Neural progenitor cell (in vitro differentiated cells): Measurements from ENCODE around the gene CDK4. TPM values are rescaled to one million over a fixed set of nuclear protein-coding genes. Genes with fewer than 3 reads are reported as not detected.

ENCODE experiments used
- DNase-seq: peaks from one replicate; pipeline ENCODE4 v3.0.0-alpha.2; 2016; ENCODE audit warnings: low spot score
- H2AFZ ChIP-seq: fragments of 200-600 bp; sonication (generic); replicated peaks from 2 replicates; pipeline ENCODE4 v1.6.1; 2016; ENCODE audit warnings: antibody characterized with exemption
- H3F3A ChIP-seq: fragments of 200-600 bp; sonication (generic); 2 replicates; pipeline ENCODE4 v1.6.1; 2016; ENCODE audit warnings: antibody characterized with exemption, low read depth
- H3K27ac ChIP-seq: fragments of 200-600 bp; sonication (generic); 2 replicates; pipeline ENCODE4 v1.5.1; 2016; ENCODE audit warnings: mild to moderate bottlenecking
- H3K27me3 ChIP-seq: fragments of 200-600 bp; sonication (generic); 2 replicates; pipeline ENCODE4 v1.6.1; 2016; ENCODE audit warnings: mild to moderate bottlenecking, moderate library complexity
- H3K36me3 ChIP-seq: fragments of 200-600 bp; sonication (generic); 2 replicates; pipeline ENCODE4 v1.5.1; 2016
- H3K4me1 ChIP-seq: fragments of 200-600 bp; sonication (generic); 2 replicates; pipeline ENCODE4 v1.6.1; 2016; ENCODE audit warnings: mixed run types
- H3K4me2 ChIP-seq: fragments of 200-600 bp; sonication (generic); 2 replicates; pipeline ENCODE4 v1.6.1; 2016
- H3K4me3 ChIP-seq: fragments of 200-600 bp; sonication (generic); 2 replicates; pipeline ENCODE4 v1.5.1; 2016
- H3K79me2 ChIP-seq: fragments of 200-600 bp; sonication (generic); 2 replicates; pipeline ENCODE4 v1.6.1; 2016; ENCODE audit warnings: low read depth
- H3K9ac ChIP-seq: fragments of 200-600 bp; sonication (generic); 2 replicates; pipeline ENCODE4 v1.6.1; 2016
- H3K9me3 ChIP-seq: fragments of 200-600 bp; sonication (generic); 2 replicates; pipeline ENCODE4 v1.5.1; 2016; ENCODE audit warnings: low read depth
- H4K20me1 ChIP-seq: fragments of 200-600 bp; sonication (generic); 2 replicates; pipeline ENCODE4 v1.6.1; 2016; ENCODE audit warnings: low read depth
- H3K27ac Mint-ChIP-seq: 3 replicates; pipeline ENCODE4 v1.8.0; 2021; ENCODE audit warnings: mixed read lengths
- H3K27me3 Mint-ChIP-seq: 2 replicates; pipeline ENCODE4 v1.8.0; 2022; ENCODE audit warnings: low read depth, mild to moderate bottlenecking, inconsistent platforms, moderate library complexity, mixed read lengths; ENCODE audit not compliant: insufficient read depth
- H3K36me3 Mint-ChIP-seq: 3 replicates; pipeline ENCODE4 v1.8.0; 2021; ENCODE audit warnings: mixed read lengths
- H3K4me1 Mint-ChIP-seq: 3 replicates; pipeline ENCODE4 v1.8.0; 2021; ENCODE audit warnings: mixed read lengths
- H3K4me3 Mint-ChIP-seq: 3 replicates; pipeline ENCODE4 v1.8.0; 2021; ENCODE audit warnings: mild to moderate bottlenecking, moderate library complexity, mixed read lengths
- H3K9me3 Mint-ChIP-seq: 3 replicates; pipeline ENCODE4 v1.8.0; 2020; ENCODE audit warnings: mixed read lengths
- EZH2 ChIP-seq: fragments of 200-600 bp; sonication (generic); IDR thresholded peaks from 2 replicates; pipeline ENCODE4 v1.6.1; 2017; ENCODE audit warnings: antibody characterized with exemption, mild to moderate bottlenecking, moderate library complexity
- EZH2phosphoT487 ChIP-seq: fragments of 200-600 bp; sonication (generic); IDR thresholded peaks from 2 replicates; pipeline ENCODE4 v1.6.1; 2017; ENCODE audit warnings: antibody characterized with exemption
- total RNA-seq: library from RNA; depleted of rRNA; stranded (reverse); fragments of >200 nt; gene quantifications from 2 replicates; pipeline ENCODE4 v1.2.3, GENCODE V29; 2015; ENCODE audit warnings: low replicate concordance
- TF ChIP-seq, protein P1 (sequence below): fragments of 200-600 bp; sonication (generic); IDR thresholded peaks from 2 replicates; pipeline ENCODE4 v1.5.1; 2017; ENCODE audit warnings: antibody characterized with exemption, mild to moderate bottlenecking

CDK4 gene
- total RNA-seq, 1 donor from 2014 or later = 169 TPM

DNA sequence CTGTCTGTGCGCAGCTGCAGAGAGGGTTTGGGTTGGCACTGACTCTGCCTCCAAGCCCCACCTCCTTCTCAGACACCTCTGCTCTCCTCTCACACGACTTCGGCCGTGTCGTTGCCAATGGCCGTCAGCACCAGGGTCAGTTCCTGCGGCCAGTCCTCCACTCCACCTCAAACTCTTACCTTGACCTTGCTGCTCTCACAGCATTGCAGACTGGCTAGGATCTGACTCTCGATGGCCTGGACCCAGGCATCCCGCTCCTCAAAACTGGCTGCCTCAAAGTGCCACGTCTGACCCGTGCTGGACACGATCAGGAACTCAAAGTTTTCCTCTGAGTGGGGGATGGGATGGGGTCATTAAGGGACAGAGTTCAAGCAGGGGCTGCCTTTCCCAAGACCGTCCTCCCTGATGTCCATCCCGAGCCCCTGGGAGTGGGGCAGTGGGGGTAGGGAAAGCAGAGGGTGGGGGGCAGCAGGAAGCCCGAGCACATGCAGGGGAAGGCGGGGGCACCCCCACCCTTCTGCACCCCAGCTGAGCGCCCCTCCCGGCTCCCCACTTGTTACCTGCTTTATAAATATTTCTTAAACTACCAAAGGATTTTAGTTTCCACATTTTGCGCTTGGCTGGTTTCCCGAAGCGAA, 24.2 kb downstream of the CDK4 start:
- Mint-ChIP-seq H3K27ac (no peak overlapping the region), H3K36me3 (peaks cover 6% of the 10 kb centered on the region), H3K9me3 (peaks cover 7% of the 10 kb centered on the region), H3K27me3 (peaks cover 49% of the 10 kb centered on the region), H3K4me1 (peaks cover 12% of the 10 kb centered on the region), H3K4me3 (peak overlapping the region; percentile 73)
- Histone ChIP-seq H3K4me1 (peaks cover 3% of the 10 kb centered on the region), H4K20me1 (peaks cover 24% of the 10 kb centered on the region), H2AFZ (no peak overlapping the region), H3K4me3 (no peak overlapping the region), H3K27me3 (peaks cover 100% of the 10 kb centered on the region), H3K36me3 (no peaks in the 10 kb centered on the region), H3K79me2 (no peaks in the 10 kb centered on the region), H3K27ac (no peak overlapping the region), H3K9me3 (no peaks in the 10 kb centered on the region), H3K4me2 (no peak overlapping the region), H3K9ac (no peak overlapping the region), H3F3A (no peaks in the 10 kb centered on the region)
- no peak for TF ChIP-seq EZH2
- TF ChIP-seq, protein P1, sequence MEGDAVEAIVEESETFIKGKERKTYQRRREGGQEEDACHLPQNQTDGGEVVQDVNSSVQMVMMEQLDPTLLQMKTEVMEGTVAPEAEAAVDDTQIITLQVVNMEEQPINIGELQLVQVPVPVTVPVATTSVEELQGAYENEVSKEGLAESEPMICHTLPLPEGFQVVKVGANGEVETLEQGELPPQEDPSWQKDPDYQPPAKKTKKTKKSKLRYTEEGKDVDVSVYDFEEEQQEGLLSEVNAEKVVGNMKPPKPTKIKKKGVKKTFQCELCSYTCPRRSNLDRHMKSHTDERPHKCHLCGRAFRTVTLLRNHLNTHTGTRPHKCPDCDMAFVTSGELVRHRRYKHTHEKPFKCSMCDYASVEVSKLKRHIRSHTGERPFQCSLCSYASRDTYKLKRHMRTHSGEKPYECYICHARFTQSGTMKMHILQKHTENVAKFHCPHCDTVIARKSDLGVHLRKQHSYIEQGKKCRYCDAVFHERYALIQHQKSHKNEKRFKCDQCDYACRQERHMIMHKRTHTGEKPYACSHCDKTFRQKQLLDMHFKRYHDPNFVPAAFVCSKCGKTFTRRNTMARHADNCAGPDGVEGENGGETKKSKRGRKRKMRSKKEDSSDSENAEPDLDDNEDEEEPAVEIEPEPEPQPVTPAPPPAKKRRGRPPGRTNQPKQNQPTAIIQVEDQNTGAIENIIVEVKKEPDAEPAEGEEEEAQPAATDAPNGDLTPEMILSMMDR = no peak
- no peak for TF ChIP-seq EZH2phosphoT487
- DNase-seq = peak; percentile 24

DNA sequence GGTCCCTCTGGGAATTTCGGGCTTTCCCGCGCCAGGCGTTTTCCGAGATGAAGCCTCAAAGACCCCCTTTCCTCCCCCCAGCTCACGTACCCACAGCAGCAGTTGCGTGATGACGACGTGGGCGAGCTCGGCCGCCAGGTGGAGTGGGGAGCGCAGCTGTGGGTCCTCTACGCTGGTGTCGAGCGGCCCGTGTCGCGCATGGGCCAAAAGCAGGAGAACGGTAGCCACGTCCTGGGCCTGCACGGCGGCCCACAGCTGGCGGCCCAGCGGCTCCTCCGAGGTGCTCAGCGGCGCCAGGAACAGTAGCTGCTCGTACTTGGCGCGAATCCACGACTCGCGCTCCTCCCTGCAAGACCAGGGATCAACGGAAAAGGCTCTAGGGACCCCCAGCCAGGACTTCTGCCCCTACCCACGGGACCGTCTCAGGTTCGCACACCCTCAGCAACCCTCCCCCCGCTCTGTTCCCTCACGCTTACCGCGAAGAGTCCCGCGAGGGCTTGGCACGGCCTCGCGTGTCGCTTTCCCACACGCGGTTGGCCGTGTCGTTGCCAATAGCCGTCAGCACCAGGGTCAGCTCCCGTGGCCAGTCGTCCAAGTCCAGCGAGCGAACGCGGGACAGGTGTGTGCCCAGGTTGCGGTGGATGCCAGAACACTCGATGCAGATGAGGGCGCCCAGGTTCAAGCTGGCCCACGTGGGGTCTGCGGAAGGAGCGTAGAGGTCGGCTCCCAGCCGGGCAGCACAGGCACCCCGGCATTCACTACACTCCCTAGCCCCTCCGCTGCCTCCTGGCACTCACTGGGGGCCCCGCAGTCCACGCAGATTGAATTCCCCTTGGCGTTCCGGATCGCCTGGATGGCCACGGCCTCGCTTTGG, 25.0 kb downstream of the CDK4 start:
- H3K4me3 Mint-ChIP-seq = no peak overlapping the region
- Histone ChIP-seq H3K27ac (no peak overlapping the region), H3K4me1 (peaks cover 3% of the 10 kb centered on the region), H3K9me3 (no peaks in the 10 kb centered on the region), H3K9ac (no peak overlapping the region), H3F3A (no peaks in the 10 kb centered on the region), H2AFZ (peak overlapping the region; percentile 94), H3K4me2 (peak overlapping the region; percentile 94), H3K79me2 (no peaks in the 10 kb centered on the region), H3K36me3 (no peaks in the 10 kb centered on the region), H3K4me3 (peak overlapping the region; percentile 77), H4K20me1 (peaks cover 24% of the 10 kb centered on the region), H3K27me3 (peaks cover 95% of the 10 kb centered on the region)
- peaks cover 46% of the 10 kb centered on the region for H3K27me3 Mint-ChIP-seq
- peaks cover 6% of the 10 kb centered on the region for H3K36me3 Mint-ChIP-seq
- peak; percentile 40 for DNase-seq
- no peak overlapping the region for H3K27ac Mint-ChIP-seq
- H3K9me3 Mint-ChIP-seq = peaks cover 7% of the 10 kb centered on the region
- TF ChIP-seq, protein P1 = peak; percentile 7
- TF ChIP-seq EZH2phosphoT487 (peak; percentile 70), EZH2 (peak; percentile 88)
- peaks cover 12% of the 10 kb centered on the region for H3K4me1 Mint-ChIP-seq

DNA sequence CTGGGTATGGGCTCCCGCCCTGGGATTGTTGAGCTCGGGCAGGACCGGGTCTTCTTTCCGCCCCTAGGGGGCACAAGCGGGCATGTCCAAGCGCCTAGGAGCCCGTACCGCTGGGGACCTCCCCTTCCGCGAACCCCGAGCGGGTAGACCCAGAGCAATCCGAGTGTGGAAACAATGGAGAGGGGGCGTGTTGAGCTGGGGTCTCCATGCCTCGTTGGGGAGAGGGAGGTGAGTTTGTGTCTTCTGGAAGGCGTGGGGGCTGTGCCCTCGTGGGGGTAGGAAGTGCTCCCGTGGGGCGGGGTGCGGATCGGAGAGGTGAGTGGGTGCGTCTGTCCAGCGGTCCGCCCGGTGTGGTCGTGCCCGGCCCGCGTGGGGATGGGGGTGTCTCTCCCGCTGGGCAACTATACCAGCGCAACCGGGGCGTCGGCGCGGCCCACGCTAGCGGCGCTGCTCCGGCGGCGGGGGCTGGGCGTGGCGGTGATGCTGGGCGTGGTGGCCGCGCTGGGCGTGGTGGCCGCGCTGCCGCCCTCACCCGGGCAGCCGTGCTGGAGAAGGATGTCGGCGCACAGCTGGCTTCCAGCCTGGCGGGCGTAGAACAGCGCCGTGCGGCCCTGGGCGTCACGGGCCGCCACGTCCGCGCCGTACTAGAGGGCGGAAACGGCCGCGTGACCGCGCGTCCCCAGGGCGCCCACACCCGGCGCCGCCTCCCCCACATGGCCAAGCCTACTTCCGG, 25.8 kb downstream of the CDK4 start:
- H3K4me1 Mint-ChIP-seq = peaks cover 12% of the 10 kb centered on the region
- Histone ChIP-seq H3K36me3 (no peaks in the 10 kb centered on the region), H2AFZ (peak overlapping the region; percentile 94), H3F3A (no peaks in the 10 kb centered on the region), H3K9me3 (no peaks in the 10 kb centered on the region), H3K4me3 (peak overlapping the region; percentile 77), H3K9ac (no peak overlapping the region), H3K4me1 (peaks cover 3% of the 10 kb centered on the region), H3K27ac (no peak overlapping the region), H3K27me3 (peaks cover 87% of the 10 kb centered on the region), H3K4me2 (peak overlapping the region; percentile 94), H3K79me2 (no peaks in the 10 kb centered on the region), H4K20me1 (peaks cover 24% of the 10 kb centered on the region)
- peaks cover 7% of the 10 kb centered on the region for H3K9me3 Mint-ChIP-seq
- no peak overlapping the region for H3K27ac Mint-ChIP-seq
- peak; percentile 16 for TF ChIP-seq EZH2phosphoT487
- TF ChIP-seq EZH2 = no peak
- TF ChIP-seq, protein P1 = peak; percentile 86
- DNase-seq = peak; percentile 93
- H3K4me3 Mint-ChIP-seq = peak overlapping the region; percentile 86
- H3K27me3 Mint-ChIP-seq = peaks cover 46% of the 10 kb centered on the region
- peaks cover 4% of the 10 kb centered on the region for H3K36me3 Mint-ChIP-seq
